Measurements from ENCODE around the gene FMNL2.
"Not testable (repeated sequence)": the region's sequence is repeated elsewhere in the genome, so short reads cannot be mapped to it uniquely, and the experiment has no call there.

The FMNL2 gene

DNA sequence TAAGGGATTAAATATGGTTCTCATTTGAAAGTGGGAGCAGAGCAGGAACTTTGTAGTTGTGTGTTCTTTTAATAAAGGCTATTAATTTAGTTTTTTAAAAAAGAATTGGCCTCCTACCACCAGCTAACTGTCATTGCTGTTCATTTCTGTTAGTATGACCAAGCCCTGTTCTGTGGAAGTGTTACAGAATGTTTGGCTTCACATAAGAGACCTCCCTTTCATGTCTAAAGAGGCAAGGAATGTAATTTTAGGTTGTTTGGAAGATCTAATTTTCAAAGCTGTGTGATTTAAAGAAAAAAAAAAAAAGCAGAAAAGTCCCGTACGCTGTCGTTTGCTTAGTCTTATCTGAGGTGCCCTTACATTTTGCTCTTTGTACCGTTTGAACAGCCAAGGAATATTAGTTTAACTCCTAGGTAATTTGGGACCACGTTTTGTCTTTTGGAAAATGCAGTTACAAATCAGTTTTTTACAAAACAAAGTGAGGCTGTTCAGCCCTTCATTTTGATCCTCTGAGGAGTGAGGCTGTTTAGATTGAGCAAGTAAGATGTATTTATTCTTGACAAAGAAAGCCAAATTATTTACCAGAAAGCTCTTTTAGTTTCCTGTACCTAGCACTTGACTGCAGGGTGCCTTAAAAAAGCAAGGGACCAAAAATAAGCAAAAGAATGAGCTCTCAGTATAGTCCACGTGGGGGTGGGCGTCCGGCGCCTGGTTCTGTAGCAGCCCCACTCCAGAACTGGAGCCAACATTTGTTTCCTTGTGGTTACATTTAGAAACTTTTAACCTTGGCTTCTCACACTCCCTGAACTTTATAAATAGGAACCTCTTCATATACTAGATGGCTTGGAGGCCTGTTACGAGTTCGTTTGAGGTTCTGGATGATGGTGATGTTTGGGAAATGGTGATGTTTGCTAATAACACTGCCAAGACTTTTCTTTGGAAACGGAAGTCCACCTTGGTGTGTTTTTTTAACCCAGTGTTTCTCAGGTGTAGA is 136.2 kb downstream of the FMNL2 start:
- H3K27me3 Mint-ChIP-seq: no peaks in the 10 kb centered on the region
- H3K4me1 Mint-ChIP-seq: peaks cover 17 to 27% of the 10 kb centered on the region in 2 donors
- H3K9me3 Mint-ChIP-seq: no peaks in the 10 kb centered on the region
- ATAC-seq (replicated peaks): no peak
- no peaks in the 10 kb centered on the region for H3K36me3 Mint-ChIP-seq
- H3K27ac Mint-ChIP-seq: no peak overlapping the region
- DNase-seq: no peak
- no peak overlapping the region for H3K4me3 Mint-ChIP-seq

DNA sequence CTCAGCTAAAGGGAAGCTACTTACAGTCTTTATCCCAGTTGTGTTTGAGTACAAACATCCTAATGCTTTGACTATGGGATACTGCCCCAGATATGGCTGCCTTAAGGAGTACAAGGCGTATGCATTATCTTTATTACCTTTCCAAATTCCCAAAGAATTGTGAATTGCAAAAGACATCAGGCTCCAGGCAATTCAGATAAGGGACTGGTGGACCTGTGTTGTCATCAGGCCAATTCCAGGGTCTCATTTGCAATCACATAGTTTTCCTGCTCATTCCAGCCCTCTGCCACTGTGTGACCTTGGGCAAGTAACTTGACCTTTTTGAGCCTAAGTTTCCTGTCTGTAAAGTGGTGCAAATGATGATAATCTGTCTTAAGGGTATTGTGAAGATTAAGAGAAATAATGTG is 137.5 kb downstream of the FMNL2 start:
- ATAC-seq (replicated peaks): no peak
- Mint-ChIP-seq H3K4me3 (no peak overlapping the region), H3K9me3 (no peaks in the 10 kb centered on the region), H3K27ac (no peak overlapping the region), H3K36me3 (no peaks in the 10 kb centered on the region), H3K27me3 (no peaks in the 10 kb centered on the region), H3K4me1 (peaks cover 7 to 14% of the 10 kb centered on the region in 2 donors)
- DNase-seq: no peak

DNA sequence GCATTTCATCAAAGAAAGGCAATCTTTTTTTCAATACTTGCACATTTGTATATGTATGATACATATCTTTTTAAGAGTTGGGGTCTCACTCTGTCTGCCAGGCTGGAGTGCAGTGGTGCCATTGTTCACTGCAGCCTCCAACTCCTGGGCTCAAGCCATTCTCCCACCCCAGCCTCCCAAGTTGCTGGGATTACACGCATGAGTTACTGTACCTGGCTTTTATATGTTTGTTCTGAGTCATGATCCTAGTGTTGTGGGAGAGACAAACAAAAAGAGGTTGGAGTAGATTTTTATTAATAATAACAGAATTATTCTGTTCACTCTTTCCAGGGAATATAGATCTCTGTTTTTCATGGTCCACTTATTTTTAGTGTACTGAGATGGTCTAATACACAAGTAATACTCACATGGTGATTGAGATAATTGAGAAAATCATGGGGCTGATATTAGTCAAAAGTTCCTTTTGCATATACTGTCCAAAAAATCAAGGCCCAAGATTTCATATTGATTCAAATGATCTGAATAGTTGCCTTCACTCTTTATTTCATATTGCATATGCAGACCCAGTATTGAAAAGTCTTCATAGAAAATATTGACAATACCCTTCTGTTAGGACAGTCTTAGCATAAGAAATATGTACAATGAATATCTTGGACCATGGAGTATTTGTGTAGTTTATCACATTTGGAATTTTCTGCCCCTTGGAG is 138.3 kb downstream of the FMNL2 start:
- H3K4me3 Mint-ChIP-seq: no peak overlapping the region
- no peak overlapping the region for H3K27ac Mint-ChIP-seq
- no peaks in the 10 kb centered on the region for H3K9me3 Mint-ChIP-seq
- DNase-seq: no peak
- H3K4me1 Mint-ChIP-seq: peaks cover 6 to 12% of the 10 kb centered on the region in 2 donors
- ATAC-seq (replicated peaks): no peak
- no peaks in the 10 kb centered on the region for H3K36me3 Mint-ChIP-seq
- no peaks in the 10 kb centered on the region for H3K27me3 Mint-ChIP-seq

DNA sequence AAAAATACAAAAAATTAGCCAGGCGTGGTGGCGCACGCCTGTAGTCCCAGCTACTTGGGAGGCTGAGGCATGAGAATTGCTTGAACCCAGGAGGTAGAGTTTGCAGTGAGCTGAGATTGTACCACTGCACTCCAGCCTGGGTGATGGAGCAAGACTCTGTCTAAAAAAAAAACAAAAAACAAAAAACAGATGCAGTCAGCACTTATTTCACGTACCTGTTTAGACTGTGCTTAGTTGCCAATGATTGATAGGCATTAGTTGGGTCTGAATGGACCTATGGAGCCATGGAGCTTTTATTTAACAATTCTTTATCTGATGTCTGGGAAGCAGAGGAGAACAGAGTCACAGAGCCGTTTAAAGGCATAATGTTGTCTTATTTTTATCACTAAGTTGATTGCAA is 139.5 kb downstream of the FMNL2 start:
- H3K27me3 Mint-ChIP-seq; H3K36me3 Mint-ChIP-seq; H3K4me1 Mint-ChIP-seq; DNase-seq; H3K27ac Mint-ChIP-seq; H3K9me3 Mint-ChIP-seq; ATAC-seq (replicated peaks); H3K4me3 Mint-ChIP-seq: not testable (repeated sequence)

DNA sequence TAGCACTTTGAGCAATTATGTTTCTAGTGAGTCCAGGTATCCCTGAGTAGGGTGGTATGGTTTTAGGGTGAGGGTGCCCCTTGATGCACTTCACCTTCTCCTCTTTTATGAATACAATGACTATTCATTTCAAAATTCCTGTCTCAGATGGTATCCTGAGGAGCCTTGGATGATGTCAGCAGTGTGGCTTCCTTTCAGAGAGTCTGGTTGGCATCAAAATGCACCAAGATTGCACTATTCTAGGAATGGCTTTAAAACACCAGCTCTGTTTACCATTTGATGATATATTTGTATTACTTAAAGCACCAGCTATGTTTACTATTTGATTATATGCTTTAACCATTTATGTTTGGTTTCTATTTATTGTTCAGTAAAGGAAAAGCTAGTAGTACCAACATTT is 141.0 kb downstream of the FMNL2 start:
- DNase-seq (no peak), ATAC-seq (replicated peaks) (no peak)
- no peaks in the 10 kb centered on the region for H3K9me3 Mint-ChIP-seq
- no peaks in the 10 kb centered on the region for H3K27me3 Mint-ChIP-seq
- no peaks in the 10 kb centered on the region for H3K4me1 Mint-ChIP-seq
- no peak overlapping the region for H3K4me3 Mint-ChIP-seq
- no peaks in the 10 kb centered on the region for H3K36me3 Mint-ChIP-seq
- H3K27ac Mint-ChIP-seq: no peak overlapping the region

DNA sequence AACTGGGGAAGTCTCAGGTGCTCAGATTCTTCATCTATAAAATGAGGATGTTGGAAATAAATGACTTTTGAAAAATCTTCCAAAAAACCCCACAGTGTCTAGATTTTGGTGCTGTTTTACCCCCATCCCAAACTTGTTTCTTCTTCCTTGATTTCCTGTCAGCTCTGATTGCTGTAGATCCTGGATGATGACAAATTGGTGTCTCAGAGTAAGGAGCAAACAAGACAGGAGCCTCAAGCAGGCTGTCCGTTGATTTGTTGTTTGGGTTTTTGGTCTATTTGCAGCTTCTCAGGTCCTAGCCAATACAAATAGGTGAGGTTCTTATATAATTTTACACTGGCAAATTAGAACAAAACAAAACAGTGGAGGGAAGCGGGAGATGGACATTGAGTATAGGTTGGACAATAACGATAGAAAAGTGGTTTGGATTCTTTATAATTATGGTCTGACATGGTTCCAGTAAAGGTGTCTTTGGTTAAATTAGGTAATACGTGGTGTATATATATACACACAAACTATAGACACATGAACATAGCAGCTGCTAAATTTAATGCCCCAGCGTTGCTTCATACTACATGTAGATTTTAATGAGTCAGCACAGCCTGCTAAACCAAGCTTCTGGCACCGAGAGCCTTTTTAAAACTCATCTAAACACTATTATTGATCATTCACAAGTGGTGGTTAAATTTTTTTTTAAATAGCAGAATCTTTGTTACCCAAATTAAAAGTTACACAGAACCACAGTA is 142.5 kb downstream of the FMNL2 start:
- no peak for DNase-seq

DNA sequence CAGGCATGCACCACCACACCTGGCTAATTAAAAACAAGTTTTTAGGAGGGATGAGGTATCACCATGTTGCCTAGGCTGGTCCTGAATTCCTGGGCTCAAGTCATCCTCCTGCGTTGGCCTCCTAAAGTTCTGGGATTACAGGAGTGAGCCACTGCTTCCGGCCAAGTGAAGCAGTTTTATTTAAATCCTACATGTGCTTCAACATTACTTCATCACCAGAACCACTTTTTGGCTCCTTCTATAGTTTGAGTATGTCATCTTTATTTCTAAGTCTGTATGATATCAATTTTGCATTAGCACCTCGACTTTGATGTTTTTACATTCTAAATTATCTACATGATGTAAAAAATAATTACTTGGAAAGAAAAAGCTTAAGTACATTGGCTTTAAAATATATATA is 144.3 kb downstream of the FMNL2 start:
- no peak overlapping the region for H3K4me3 Mint-ChIP-seq
- H3K36me3 Mint-ChIP-seq: no peaks in the 10 kb centered on the region
- H3K27ac Mint-ChIP-seq: no peak overlapping the region
- no peaks in the 10 kb centered on the region for H3K4me1 Mint-ChIP-seq
- no peak for ATAC-seq (replicated peaks)
- no peaks in the 10 kb centered on the region for H3K9me3 Mint-ChIP-seq
- DNase-seq: no peak
- no peaks in the 10 kb centered on the region for H3K27me3 Mint-ChIP-seq

More for the DNA sequence above, 142.5 kb downstream of the FMNL2 start:
- H3K36me3 Mint-ChIP-seq: no peaks in the 10 kb centered on the region
- ATAC-seq (replicated peaks): no peak
- no peaks in the 10 kb centered on the region for H3K9me3 Mint-ChIP-seq
- no peak overlapping the region for H3K4me3 Mint-ChIP-seq
- no peak overlapping the region for H3K27ac Mint-ChIP-seq
- no peaks in the 10 kb centered on the region for H3K4me1 Mint-ChIP-seq
- no peaks in the 10 kb centered on the region for H3K27me3 Mint-ChIP-seq

DNA sequence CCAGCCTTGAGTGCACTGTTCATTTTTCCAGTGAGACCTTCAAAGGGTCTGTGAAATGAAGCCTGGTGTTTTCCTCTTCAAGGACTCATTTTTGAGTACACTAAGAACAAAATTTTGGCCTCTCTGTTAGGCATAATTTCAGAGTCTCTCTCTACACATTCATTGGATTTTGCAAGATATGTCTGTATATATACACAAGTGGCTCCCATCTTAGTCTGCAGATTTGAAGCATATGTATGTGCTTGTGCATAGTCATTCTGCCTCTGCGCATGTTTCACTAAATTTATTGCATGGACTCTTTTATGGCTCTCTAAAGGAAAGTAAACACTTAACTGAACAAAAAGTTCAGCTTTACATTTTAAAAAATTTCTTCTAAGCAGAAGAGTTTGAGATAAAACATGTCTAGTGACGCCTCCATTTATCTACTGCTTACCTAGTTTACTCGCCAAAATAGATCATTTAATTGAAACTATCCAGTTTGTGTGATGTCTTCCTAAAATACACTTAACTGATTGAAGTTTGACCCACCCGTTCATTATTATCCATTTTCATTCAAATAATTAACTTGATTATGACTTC is 145.9 kb downstream of the FMNL2 start:
- Mint-ChIP-seq H3K27ac (no peak overlapping the region), H3K27me3 (no peaks in the 10 kb centered on the region), H3K36me3 (no peaks in the 10 kb centered on the region), H3K4me1 (no peaks in the 10 kb centered on the region), H3K9me3 (no peaks in the 10 kb centered on the region), H3K4me3 (no peak overlapping the region)
- ATAC-seq (replicated peaks): no peak
- DNase-seq: no peak

DNA sequence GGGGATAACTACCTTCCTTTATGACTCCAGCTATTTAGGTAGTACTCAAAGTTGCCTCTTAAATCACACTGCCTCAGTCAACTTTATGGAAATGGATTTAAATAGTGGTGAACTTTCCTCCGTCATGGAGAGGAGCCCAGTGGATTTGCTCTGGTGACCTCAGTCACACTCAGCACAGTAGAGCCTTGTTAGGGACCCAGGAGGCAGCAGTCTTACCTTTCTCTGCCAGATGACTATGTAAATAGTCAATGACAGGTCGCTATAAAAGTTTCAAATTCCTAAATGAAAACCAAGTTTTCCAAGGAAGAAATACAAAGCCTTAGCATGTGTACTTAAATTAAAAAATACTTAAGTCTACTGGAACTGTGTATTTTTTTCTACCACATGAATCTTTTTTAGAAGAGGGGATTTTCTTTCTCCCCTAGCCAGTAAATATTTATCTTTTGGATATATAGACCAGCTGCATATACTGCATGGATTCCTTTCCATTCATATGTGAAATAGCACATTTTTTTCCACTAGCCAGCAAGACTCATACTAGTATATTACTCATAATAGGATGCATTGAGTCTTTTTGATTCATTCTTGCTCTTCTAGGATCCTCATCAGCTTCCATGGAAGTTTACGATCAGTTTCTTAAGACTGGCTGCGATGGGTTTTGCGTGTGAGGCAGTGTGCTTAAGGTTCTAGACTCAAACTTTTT is 147.1 kb downstream of the FMNL2 start:
- no peak for DNase-seq
- Mint-ChIP-seq H3K4me1 (peaks cover 0 to 6% of the 10 kb centered on the region in 2 donors), H3K4me3 (no peak overlapping the region), H3K27me3 (no peaks in the 10 kb centered on the region), H3K36me3 (no peaks in the 10 kb centered on the region), H3K27ac (no peak overlapping the region), H3K9me3 (no peaks in the 10 kb centered on the region)
- no peak for ATAC-seq (replicated peaks)

DNA sequence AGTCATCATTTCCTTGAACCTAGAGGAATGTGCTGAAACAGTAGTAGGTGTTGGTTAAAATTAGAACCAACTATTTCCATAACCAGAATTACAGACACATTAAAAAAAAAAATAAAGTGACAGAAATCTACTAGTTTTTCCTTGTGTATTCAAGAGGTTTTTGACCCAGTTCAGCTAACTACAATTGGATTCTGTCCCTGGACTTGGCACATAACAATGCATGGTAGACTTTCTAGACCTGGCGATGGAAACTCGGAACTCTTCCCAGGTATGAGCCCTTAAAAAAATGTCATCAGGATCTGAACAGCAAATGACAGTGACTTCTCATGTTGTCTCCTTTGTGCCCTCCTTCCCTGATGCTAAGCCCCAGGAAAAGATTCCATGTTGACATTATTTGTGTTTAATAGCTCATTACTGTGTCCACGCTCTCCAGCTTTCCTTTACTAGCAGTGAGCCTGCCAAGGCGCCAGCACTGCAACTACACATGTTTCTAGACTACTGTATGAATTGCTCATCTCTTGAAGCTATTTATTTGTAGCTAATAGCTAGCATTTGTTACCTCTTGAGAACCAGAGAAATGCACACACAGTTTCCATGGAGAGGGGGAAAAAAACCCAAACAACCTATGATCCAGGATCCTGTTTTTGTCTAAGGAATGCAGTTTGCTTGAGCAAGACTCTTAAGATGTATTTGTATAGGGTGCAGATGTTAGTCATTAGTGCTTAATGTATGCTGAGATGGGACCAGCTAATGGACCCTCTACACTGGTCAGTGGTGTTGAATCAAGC is 148.5 kb downstream of the FMNL2 start:
- DNase-seq (no peak), ATAC-seq (replicated peaks) (no peak)
- Mint-ChIP-seq H3K27me3 (no peaks in the 10 kb centered on the region), H3K9me3 (no peaks in the 10 kb centered on the region), H3K4me3 (no peak overlapping the region), H3K36me3 (no peaks in the 10 kb centered on the region), H3K27ac (no peak overlapping the region), H3K4me1 (peaks cover 0 to 6% of the 10 kb centered on the region in 2 donors)

DNA sequence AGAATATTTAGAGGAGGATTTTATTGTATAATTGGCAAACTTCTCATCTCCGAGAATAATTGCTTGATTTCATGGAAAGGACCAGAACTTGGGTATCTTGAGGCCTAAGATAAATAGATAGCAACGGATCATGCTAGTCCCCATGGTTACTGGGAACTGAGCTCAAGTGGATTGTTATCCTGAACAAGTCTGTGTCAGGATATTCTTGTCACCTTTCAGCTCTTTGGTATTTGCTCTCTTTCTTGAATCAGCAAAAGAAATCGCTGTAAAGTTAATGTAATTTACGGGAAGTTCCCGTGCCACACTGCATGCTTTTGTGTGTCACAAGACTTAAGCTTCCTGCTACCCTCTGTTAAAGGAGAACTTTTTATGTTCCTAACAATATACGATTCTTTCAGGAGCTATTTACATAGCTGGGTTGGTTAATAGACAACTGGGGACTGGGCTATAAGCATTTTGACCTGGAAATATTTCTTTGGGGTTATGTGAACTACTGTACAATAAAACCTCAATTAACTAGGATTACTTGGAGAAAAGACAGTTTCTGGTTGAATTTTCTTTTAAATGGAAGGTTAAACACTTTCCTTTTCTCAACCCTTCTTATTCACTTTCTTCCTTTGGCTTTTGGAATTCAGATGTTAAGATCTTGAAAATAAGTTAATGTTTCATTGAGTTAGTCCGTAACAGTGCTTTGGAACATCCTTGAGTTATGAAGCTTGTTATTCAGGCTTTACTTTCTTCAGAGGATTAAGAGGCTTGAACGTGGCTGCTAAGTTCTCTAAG is 151.2 kb downstream of the FMNL2 start:
- DNase-seq (no peak), ATAC-seq (replicated peaks) (no peak)
- H3K36me3 Mint-ChIP-seq: no peaks in the 10 kb centered on the region
- H3K4me3 Mint-ChIP-seq: no peak overlapping the region
- no peak overlapping the region for H3K27ac Mint-ChIP-seq
- no peaks in the 10 kb centered on the region for H3K9me3 Mint-ChIP-seq
- H3K4me1 Mint-ChIP-seq: peaks cover 0 to 15% of the 10 kb centered on the region in 2 donors
- no peaks in the 10 kb centered on the region for H3K27me3 Mint-ChIP-seq

DNA sequence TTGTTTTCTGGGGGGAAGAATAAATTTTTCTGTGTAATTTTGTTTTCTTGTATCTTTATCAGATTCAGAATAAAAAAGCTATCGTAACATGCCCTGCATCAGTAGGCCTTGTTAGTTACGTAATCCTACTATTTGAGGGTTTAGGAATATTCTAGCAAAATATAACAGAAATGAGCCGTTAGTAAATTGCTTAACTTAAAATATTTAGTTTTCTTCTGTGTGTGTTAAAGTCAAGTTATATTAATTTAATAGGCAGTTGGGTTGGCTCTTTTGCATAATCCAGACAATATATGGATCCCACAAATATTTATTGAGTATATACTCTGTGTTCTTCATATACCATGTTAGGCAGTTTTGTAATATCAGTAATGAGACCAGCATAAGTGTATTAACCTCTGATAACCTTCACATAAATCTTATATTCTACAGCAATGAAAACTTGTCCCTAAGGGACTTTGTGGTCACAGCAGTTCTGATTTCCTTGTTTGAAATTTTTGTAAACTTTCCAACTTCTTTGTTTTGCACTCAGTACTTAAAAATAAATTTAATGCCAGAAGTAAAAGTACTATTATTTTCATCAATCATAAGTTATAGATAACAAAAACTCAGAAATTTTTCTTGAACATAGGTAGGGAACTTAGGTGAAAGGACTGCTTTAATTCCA is 151.9 kb downstream of the FMNL2 start:
- no peaks in the 10 kb centered on the region for H3K27me3 Mint-ChIP-seq
- ATAC-seq (replicated peaks) (no peak), DNase-seq (no peak)
- H3K36me3 Mint-ChIP-seq: no peaks in the 10 kb centered on the region
- no peak overlapping the region for H3K4me3 Mint-ChIP-seq
- no peak overlapping the region for H3K27ac Mint-ChIP-seq
- peaks cover 0 to 15% of the 10 kb centered on the region in 2 donors for H3K4me1 Mint-ChIP-seq
- H3K9me3 Mint-ChIP-seq: no peaks in the 10 kb centered on the region
